ENCODE measurements around the gene MINDY2.

MINDY2 gene

DNA sequence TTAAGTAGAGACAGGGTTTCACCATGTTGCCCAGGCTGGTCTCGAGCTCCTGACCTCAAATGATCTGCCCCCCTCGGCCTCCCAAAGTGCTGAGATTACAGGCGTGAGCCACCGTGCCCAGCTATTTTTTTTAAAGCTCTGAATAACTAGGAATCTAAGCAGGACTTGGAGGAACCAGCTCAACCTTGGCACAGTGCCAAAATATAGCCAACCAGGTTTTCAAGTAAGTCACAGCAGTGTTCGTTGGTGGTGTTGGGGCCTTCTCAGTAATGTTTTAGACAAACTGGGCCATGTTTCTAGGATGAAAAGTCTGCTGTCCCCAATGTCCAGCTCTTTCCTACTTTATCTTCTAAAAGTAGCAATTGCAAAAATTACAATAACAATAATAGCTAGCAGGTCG, 15.1 kb upstream of the MINDY2 start:
- Histone ChIP-seq H3K4me3 (ENCODE audit: insufficient read length, low read depth) (no peak overlapping the region), H3K9ac (ENCODE audit: insufficient read length, low read depth) (no peak overlapping the region), H3K27me3 (ENCODE audit: insufficient read depth, insufficient read length) (no peaks in the 10 kb centered on the region), H3K9me3 (ENCODE audit: insufficient read depth, low read length) (no peaks in the 10 kb centered on the region), H3K4me1 (ENCODE audit: insufficient read depth, insufficient read length) (no peaks in the 10 kb centered on the region), H3K36me3 (ENCODE audit: insufficient read depth, insufficient read length, low read length) (no peaks in the 10 kb centered on the region)
- TF ChIP-seq ZNF274 (IDR thresholded peaks at IDR 0.05; ENCODE audit: low read depth, low read length) (no peak), SUZ12 (IDR thresholded peaks at IDR 0.05; ENCODE audit: extremely low read depth, insufficient read depth, insufficient read length) (no peak), YY1 (IDR thresholded peaks at IDR 0.05; ENCODE audit: insufficient read depth, insufficient read length) (no peak)
- DNase-seq (ENCODE audit: low read depth, low spot score) = no peak

DNA sequence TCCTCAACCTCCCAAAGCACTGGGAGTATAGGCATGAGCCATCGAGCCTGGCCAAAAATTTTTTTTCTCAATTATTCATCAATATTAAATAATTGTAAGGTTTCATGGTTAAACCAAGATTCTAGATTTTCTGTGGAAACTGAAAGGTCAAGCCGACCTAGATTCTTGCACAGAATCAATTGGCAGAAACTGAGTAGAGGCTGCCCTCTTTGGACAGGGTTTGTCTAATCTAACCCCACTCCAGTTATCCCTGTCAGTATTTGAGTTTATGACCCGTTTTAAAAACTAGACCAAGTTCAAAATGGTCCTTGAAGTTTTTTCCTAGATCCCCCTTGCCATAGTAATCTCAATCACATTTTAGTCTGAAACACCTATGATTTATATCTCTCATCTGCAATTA, 13.0 kb upstream of the MINDY2 start:
- no peak for DNase-seq (ENCODE audit: low read depth, low spot score)
- Histone ChIP-seq H3K4me3 (ENCODE audit: insufficient read length, low read depth) (no peak overlapping the region), H3K36me3 (ENCODE audit: insufficient read depth, insufficient read length, low read length) (no peaks in the 10 kb centered on the region), H3K9ac (ENCODE audit: insufficient read length, low read depth) (no peak overlapping the region), H3K4me1 (ENCODE audit: insufficient read depth, insufficient read length) (no peaks in the 10 kb centered on the region), H3K27me3 (ENCODE audit: insufficient read depth, insufficient read length) (no peaks in the 10 kb centered on the region), H3K9me3 (ENCODE audit: insufficient read depth, low read length) (no peaks in the 10 kb centered on the region)
- no peak for TF ChIP-seq YY1 (IDR thresholded peaks at IDR 0.05; ENCODE audit: insufficient read depth, insufficient read length)
- no peak for TF ChIP-seq ZNF274 (IDR thresholded peaks at IDR 0.05; ENCODE audit: low read depth, low read length)
- TF ChIP-seq SUZ12 (IDR thresholded peaks at IDR 0.05; ENCODE audit: extremely low read depth, insufficient read depth, insufficient read length) = no peak

DNA sequence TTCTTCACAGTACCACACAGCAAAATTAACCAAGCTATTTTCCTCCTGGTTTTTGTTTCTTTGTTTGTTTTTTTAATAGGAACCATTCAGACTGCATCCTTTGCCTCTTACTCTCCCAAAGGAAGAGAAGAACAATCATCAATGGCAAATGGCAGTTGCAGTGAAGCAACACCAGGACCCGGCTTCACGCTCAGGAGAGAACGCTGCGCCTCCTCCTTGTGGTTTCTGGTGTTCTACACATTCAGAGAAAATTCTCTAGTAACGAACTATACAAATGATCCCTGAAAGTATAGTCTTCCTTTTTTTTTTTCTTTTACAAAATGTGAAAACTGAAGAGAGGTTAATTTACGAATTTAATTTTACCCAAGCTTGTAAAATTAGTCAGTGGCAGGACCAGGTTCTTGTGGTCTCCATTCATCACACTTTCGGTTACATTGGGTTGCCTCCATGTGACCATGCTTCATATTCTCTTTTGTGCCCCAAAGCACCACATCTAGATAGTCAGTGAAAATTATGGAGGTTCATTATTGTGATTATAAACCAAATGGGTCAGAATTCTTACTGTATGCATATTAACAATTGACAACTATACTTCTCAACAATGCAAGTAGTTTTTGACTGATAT, 10.6 kb upstream of the MINDY2 start:
- H3K27me3 ChIP-seq (ENCODE audit: insufficient read depth, insufficient read length) = no peaks in the 10 kb centered on the region
- no peak overlapping the region for H3K9ac ChIP-seq (ENCODE audit: insufficient read length, low read depth)
- H3K36me3 ChIP-seq (ENCODE audit: insufficient read depth, insufficient read length, low read length) = no peaks in the 10 kb centered on the region
- TF ChIP-seq ZNF274 (IDR thresholded peaks at IDR 0.05; ENCODE audit: low read depth, low read length) (no peak), SUZ12 (IDR thresholded peaks at IDR 0.05; ENCODE audit: extremely low read depth, insufficient read depth, insufficient read length) (no peak), YY1 (IDR thresholded peaks at IDR 0.05; ENCODE audit: insufficient read depth, insufficient read length) (no peak)
- H3K4me3 ChIP-seq (ENCODE audit: insufficient read length, low read depth) = no peak overlapping the region
- no peak for DNase-seq (ENCODE audit: low read depth, low spot score)
- H3K9me3 ChIP-seq (ENCODE audit: insufficient read depth, low read length) = peaks cover 18% of the 10 kb centered on the region
- H3K4me1 ChIP-seq (ENCODE audit: insufficient read depth, insufficient read length) = no peaks in the 10 kb centered on the region

DNA sequence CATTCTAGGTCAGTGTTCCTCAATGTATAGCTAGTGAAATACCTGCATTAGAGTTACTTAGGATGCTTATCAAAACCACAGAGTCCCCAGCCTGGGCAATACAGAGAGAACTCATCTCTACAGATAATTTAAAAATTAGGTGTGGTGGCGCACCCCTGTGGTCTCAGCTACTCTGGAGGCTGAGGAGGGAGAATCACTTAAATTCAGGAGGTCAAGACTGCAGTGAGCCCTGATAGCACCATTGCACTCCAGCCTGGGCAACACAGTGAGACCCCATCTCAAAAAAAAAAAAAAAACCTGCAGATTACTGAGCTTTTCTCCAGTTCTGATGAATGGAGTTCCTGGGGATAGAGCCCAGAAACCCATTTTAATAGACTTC, 10.1 kb upstream of the MINDY2 start:
- Histone ChIP-seq H3K9ac (ENCODE audit: insufficient read length, low read depth) (no peak overlapping the region), H3K9me3 (ENCODE audit: insufficient read depth, low read length) (peaks cover 20% of the 10 kb centered on the region), H3K4me1 (ENCODE audit: insufficient read depth, insufficient read length) (no peaks in the 10 kb centered on the region), H3K27me3 (ENCODE audit: insufficient read depth, insufficient read length) (no peaks in the 10 kb centered on the region), H3K36me3 (ENCODE audit: insufficient read depth, insufficient read length, low read length) (no peaks in the 10 kb centered on the region), H3K4me3 (ENCODE audit: insufficient read length, low read depth) (no peak overlapping the region)
- TF ChIP-seq SUZ12 (IDR thresholded peaks at IDR 0.05; ENCODE audit: extremely low read depth, insufficient read depth, insufficient read length) = no peak
- no peak for TF ChIP-seq YY1 (IDR thresholded peaks at IDR 0.05; ENCODE audit: insufficient read depth, insufficient read length)
- no peak for DNase-seq (ENCODE audit: low read depth, low spot score)

DNA sequence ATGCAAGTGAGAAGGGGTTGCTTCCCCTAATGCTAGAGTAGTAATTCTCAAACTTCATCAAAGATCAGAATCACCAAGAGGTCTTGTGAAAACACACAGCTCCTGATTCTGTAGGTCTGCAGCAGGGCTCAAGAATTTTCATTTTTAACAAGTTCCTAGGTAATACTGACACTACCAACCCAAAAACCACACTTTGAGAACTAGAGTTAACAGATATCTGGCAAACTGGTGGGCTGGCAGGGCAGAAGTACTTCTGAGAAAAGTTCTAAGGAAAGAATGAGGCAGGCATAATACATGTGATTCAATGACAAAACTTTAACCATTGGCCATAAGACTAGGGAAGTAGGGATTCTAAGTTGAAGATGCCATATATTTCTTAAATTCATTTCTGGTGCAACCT, 8.8 kb upstream of the MINDY2 start:
- peaks cover 20% of the 10 kb centered on the region for H3K9me3 ChIP-seq (ENCODE audit: insufficient read depth, low read length)

DNA sequence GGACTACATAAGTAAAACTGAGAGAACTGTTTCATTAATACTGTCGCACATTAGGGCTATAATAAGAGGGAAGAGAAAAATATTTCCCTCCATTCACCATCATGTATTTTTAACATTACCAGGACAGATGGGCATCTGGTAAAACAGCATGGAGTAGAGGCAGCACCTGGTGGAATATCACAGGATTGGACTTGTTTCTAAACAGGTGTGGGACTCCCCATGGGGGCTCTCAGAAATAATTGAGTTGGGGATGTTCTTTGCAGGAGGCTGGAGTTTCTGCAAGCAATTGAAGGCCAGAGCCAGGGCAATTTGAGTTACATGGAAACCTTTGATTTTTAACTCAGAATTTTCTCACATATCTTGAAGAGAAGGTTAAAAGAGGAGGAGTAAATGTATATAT, 8.4 kb upstream of the MINDY2 start:
- Histone ChIP-seq H3K4me3 (ENCODE audit: insufficient read length, low read depth) (no peak overlapping the region), H3K36me3 (ENCODE audit: insufficient read depth, insufficient read length, low read length) (no peaks in the 10 kb centered on the region), H3K27me3 (ENCODE audit: insufficient read depth, insufficient read length) (no peaks in the 10 kb centered on the region), H3K9ac (ENCODE audit: insufficient read length, low read depth) (no peak overlapping the region), H3K9me3 (ENCODE audit: insufficient read depth, low read length) (peaks cover 20% of the 10 kb centered on the region), H3K4me1 (ENCODE audit: insufficient read depth, insufficient read length) (no peaks in the 10 kb centered on the region)
- no peak for TF ChIP-seq ZNF274 (IDR thresholded peaks at IDR 0.05; ENCODE audit: low read depth, low read length)
- TF ChIP-seq SUZ12 (IDR thresholded peaks at IDR 0.05; ENCODE audit: extremely low read depth, insufficient read depth, insufficient read length) = no peak
- no peak for TF ChIP-seq YY1 (IDR thresholded peaks at IDR 0.05; ENCODE audit: insufficient read depth, insufficient read length)
- no peak for DNase-seq (ENCODE audit: low read depth, low spot score)

More for the DNA sequence above, 8.8 kb upstream of the MINDY2 start:
- Histone ChIP-seq H3K36me3 (ENCODE audit: insufficient read depth, insufficient read length, low read length) (no peaks in the 10 kb centered on the region), H3K27me3 (ENCODE audit: insufficient read depth, insufficient read length) (no peaks in the 10 kb centered on the region), H3K4me1 (ENCODE audit: insufficient read depth, insufficient read length) (no peaks in the 10 kb centered on the region), H3K4me3 (ENCODE audit: insufficient read length, low read depth) (no peak overlapping the region), H3K9ac (ENCODE audit: insufficient read length, low read depth) (no peak overlapping the region)
- TF ChIP-seq YY1 (IDR thresholded peaks at IDR 0.05; ENCODE audit: insufficient read depth, insufficient read length) (no peak), SUZ12 (IDR thresholded peaks at IDR 0.05; ENCODE audit: extremely low read depth, insufficient read depth, insufficient read length) (no peak), ZNF274 (IDR thresholded peaks at IDR 0.05; ENCODE audit: low read depth, low read length) (no peak)
- no peak for DNase-seq (ENCODE audit: low read depth, low spot score)

DNA sequence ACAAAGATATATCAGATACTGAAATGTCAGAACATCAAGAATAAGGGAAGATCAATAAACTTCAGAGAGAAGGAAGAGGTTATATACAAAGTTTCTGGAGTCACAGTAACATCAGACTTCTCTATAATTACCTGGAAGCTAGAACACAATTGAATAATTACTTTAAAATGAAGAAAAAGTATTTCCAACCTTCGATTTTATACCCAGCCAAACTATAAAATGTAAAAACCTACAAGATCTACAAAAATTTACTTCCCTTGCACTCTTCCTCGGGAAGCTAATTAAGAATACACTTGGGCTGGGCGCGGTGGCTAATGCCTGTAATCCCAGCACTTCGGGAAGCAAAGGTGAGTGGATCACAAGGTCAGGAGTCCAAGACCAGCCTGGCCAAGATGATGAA, 6.6 kb upstream of the MINDY2 start:
- no peak for DNase-seq (ENCODE audit: low read depth, low spot score)
- no peak overlapping the region for H3K4me3 ChIP-seq (ENCODE audit: insufficient read length, low read depth)
- H3K4me1 ChIP-seq (ENCODE audit: insufficient read depth, insufficient read length) = no peaks in the 10 kb centered on the region
- no peaks in the 10 kb centered on the region for H3K36me3 ChIP-seq (ENCODE audit: insufficient read depth, insufficient read length, low read length)
- H3K9ac ChIP-seq (ENCODE audit: insufficient read length, low read depth) = no peak overlapping the region
- H3K9me3 ChIP-seq (ENCODE audit: insufficient read depth, low read length) = peaks cover 20% of the 10 kb centered on the region
- no peaks in the 10 kb centered on the region for H3K27me3 ChIP-seq (ENCODE audit: insufficient read depth, insufficient read length)
- no peak for TF ChIP-seq ZNF274 (IDR thresholded peaks at IDR 0.05; ENCODE audit: low read depth, low read length)
- TF ChIP-seq YY1 (IDR thresholded peaks at IDR 0.05; ENCODE audit: insufficient read depth, insufficient read length) = no peak
- TF ChIP-seq SUZ12 (IDR thresholded peaks at IDR 0.05; ENCODE audit: extremely low read depth, insufficient read depth, insufficient read length) = no peak

All from NT2/D1 (cell line).